Activated CD4-positive, alpha-beta T cell treated with anti-CD3 and anti-CD28 coated beads, Interleukin-2, amount 50 U/mL, for 16 hours (primary cell): Measurements from ENCODE around the gene SCARF2.
"Not testable (repeated sequence)": the region's sequence is repeated elsewhere in the genome, so short reads cannot be mapped to it uniquely, and the experiment has no call there.

Experiments
- DNase-seq: peaks from one replicate; pipeline ENCODE4 v3.0.0-alpha.2; 2020

The SCARF2 gene

DNA sequence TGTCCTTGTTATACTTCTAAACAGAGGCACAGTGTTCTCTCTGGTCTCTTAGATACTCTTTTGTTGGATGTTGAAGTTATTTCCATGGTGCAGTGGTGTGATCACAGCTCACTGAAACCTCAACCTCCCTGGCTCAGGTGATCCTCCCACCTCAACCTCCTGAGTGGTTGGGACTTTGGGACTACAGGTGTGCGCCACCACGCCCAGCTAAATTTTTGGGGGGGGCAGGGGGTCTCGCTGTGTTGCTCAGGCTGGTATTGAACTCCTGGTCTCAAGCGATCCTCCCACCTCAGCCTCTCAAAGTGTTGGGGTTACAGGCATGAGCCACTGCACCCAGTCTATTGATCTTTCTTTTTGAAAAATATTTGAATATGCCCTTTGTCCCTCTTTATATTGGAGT is 28.7 kb downstream of the SCARF2 start:
- DNase-seq: no peak

DNA sequence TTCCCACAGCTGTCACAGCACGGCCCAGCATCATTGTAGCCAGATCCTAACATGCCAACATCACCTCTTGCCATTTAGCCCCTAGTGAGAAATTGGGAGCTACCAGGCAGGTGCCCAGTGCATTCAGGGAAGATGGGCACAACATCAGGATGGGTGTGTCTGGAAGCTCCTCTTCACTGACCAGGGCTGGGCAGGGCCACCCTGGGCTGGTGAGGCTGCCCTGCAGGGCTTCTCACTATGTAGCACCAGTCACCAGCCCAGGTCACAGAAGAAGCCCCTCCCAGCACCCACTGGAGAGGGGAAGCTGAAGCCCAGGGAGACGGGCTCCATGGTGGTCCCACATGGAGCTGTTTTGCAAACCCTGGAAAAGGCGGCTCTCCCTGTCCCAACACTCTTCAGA is 29.8 kb downstream of the SCARF2 start:
- DNase-seq: no peak

DNA sequence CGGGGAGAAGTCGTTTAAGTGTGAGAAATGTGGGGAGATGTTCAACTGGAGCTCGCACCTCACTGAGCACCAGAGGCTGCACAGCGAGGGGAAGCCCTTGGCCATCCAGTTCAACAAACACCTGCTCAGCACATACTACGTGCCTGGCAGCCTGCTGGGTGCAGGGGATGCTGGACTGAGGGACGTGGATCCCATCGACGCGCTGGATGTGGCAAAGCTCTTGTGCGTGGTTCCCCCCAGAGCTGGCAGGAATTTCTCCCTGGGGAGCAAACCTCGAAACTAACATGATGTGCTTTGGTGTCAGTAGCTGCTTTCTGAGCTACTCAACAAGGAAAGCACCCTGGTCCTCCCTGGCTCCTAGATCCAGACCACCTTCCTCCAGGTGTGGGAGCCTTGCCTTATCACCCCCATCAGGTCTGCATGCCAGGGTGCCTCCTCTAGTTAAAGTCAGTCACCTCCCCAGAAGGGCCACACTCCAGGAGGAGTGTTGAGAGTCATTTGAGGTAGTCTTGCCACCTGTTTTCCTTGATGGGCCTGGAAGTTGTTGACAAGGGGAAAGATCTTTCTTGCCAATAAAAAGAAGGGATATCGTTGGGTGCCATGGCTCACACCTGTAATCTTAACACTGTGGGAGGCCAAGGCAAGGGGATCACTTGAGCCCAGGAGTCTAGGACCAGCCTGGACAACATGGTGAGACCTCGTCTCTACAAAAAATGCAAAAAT is 30.8 kb downstream of the SCARF2 start:
- DNase-seq: no peak

DNA sequence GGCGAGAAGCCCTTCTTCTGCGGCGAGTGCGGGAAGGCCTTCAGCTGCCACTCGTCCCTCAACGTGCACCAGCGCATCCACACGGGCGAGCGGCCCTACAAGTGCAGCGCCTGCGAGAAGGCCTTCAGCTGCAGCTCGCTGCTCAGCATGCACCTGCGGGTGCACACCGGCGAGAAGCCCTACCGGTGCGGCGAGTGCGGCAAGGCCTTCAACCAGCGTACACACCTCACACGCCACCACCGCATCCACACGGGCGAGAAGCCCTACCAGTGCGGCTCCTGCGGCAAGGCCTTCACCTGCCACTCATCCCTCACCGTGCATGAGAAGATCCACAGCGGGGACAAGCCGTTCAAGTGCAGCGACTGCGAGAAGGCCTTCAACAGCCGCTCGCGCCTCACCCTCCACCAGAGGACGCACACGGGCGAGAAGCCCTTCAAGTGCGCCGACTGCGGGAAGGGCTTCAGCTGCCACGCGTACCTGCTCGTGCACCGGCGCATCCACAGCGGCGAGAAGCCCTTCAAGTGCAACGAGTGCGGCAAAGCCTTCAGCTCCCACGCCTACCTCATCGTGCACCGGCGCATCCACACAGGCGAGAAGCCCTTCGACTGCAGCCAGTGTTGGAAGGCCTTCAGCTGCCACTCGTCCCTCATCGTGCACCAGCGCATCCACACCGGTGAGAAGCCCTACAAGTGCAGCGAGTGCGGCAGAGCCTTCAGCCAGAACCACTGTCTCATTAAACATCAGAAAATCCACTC is 31.5 kb downstream of the SCARF2 start:
- DNase-seq: no peak

DNA sequence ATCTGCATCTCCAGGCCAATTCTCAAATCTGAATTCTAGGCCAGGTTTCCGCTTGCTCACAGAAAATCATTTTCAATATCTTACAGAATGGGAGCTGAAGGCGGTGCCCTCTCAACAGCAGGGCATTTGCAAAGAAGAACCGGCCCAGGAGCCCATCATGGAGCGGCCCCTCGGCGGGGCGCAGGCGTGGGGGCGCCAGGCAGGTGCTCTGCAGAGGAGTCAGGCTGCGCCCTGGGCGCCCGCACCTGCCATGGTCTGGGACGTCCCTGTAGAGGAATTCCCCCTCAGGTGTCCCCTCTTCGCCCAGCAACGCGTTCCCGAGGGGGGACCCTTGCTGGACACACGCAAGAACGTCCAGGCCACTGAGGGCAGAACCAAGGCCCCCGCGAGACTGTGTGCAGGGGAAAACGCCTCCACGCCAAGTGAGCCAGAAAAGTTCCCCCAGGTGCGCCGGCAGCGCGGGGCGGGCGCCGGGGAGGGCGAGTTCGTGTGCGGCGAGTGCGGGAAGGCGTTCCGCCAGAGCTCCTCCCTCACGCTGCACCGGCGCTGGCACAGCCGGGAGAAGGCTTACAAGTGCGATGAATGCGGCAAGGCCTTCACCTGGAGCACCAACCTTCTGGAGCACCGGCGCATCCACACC is 32.2 kb downstream of the SCARF2 start:
- no peak for DNase-seq

DNA sequence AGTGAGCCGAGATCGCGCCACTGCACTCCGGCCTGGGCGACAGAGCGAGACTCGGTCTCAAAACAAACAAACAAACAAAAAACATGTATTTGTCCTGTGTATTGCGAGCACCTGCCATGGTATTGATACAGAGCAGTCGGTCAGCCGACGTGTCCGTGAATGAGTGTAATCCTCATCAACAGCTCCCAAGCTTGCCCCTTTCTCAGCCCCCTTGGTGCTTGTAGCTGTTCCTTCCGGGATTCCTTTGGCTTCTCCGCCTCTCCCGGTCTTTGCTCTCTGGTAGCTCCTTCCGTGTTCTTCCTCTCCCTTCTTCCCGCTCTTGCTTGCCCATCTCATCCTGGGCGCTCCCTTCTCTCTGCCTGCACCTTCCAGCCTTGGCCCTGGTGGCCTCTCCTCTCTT is 32.7 kb downstream of the SCARF2 start:
- DNase-seq: no peak

DNA sequence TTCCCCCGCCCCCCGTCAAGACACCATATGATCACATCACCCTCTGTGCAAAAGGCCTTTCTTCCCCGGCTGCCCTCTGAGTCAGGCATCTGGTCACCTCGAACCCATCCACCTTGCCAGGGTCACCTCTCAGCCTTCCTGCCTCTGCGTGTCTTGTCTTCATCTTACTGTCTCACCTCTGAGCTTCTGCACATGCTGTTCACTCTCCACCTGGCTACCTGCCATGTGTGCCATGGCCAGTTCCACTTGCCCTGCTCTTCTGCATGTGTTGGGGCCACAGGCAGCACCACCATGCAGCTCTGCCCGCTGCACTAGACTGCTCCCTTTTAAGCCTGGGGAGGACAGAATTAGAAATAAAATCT is 33.9 kb downstream of the SCARF2 start:
- DNase-seq: no peak

DNA sequence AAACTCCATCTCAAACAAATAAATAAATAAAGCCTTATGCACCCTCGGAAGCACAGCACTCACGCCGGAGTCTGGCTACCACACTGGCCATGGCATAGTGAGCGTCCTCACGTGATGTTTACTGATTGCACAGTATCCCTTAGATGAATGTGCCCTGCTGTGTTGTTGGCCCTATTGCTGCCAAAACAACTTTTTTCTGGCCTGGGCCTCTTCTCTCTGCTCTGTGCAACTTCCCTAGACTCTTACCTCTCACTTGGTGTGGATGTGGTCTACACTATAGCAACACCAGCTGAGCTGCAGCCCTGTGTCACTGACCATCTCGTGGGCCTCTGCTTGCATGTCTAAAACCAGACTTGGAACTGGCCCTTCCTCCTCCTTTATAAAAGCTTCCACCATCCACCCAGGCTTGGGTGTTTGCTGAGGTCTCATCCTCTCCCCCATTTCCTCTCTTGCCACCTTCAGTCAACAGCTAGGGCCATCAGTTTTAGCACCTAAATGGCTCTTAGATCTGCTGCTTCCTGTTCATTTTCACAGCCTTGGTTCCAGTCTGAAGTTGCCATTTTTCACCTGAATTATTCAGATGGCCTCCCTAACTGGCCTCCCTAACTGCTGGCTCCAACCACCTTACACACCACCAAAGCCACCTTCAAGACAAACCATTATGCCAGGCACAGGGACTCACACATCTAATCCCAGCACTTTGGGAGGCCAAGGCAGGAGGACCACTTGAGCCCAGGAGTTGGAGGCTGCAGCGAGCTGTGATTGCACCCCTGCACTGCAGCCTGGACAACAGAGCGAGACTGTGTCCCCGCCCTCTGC is 34.5 kb downstream of the SCARF2 start:
- DNase-seq: no peak

DNA sequence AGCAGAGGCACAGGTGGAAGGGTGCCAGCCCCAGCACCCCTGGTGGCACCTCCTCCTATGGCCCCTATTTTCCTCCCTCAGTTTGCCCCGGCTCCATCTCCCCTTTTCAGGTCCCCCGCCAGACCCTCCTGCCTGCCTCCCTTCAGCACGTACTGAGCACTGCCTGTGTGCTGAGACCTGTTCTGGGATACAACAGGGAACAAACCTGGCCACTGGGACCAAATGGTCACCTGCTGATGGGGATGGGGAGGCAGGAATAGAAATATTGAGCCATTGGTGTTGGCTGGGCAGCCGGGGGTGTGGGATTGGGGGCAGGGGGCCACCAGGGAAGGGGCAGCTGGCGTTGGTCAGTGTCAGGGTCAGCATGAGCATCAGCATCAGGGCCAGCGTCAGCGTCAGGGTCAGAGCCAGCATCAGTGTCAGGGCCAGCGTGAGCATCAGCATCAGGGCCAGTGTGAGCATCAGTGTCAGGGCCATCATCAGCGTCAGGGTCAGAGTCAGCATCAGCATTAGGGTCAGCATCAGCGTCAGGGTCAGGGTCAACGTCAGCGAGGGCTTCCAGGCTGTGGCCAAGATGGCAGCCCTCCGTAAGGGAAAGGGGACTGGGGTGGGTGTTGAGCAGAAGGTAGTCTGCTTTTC is 36.1 kb downstream of the SCARF2 start:
- no peak for DNase-seq

DNA sequence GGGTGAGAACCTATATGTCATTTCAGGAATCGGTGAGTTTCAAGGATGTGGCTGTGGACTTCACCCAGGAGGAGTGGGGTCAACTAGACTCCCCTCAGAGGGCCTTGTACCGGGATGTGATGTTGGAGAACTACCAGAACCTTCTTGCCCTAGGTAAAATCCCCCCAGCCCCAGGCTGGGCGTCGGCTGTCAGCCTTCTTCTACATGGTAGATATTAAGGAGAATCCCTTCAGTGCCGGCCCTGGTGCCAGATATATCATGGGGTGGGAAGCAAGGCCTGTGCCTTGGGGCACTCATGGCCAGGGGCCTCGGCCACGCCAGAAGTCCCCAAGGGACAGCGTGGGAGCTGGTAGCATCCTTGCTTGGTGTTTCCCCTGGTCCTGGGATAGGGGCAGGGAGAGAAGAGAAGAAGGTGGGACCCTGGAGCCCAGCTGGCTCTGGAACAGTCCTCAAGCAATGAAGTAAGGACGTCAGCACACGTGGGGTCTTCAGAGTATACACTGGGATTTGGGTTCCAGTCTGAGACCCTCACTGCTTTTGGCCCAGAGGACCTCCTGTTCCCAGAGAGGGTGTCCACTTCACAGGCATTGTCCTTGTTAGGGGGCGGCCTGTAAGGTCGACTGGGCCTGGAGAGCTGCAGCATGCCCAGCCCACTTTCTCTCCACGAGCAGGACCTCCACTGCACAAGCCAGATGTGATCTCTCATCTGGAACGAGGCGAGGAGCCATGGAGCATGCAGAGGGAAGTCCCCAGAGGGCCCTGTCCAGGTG is 36.8 kb downstream of the SCARF2 start:
- no peak for DNase-seq

DNA sequence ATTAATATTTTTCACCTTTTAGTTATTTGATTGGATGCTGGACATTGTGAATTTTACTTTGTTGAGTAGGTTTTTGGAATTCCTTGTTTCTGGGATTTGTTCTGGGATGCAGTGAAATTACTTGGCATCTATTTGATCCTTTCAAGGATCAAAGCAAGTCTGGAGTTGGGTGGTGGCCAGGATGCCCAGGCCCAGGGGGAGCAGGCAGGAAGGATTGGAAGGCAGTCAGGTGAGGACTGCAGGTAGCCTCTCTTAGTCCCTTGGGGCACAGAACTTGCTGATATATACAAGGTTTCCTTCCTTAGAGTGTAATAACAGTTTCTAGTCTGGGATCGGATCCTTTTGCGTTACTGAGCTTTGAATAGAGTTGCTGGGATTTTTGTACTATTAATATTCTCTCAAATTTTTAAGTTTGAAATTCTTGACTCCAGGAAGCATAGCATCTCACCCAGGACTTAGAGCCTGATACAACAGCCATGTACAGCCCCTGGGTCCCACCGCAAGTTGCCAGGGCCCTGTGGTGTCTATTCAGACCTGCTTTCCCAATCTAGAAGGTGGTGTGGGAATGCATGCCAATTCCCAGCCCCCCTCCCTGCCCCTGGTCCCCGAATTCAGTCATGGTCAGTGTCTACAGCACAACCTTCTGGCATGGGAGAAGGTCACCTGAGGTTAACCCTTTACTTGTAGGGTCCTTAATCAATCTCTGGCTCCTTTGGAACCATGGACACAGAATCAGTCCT is 37.6 kb downstream of the SCARF2 start:
- no peak for DNase-seq

DNA sequence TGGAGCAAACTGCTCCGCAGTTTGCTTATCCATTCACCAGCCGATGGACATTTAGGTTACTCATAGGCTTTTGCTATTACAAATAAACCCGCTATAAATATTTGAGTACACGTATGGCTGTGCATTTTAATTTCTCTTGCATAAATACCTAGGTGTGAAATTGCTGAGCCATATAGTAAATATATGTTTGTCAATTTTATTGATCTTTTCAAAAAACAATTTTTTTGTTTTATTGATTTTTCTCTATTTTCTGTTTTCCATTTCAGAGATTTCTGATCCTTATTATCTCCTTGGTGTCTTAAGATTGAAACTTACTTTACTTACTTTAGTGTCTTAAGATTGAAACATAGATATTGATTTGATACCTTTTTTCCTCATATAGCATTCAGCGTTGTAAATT is 39.2 kb downstream of the SCARF2 start:
- DNase-seq: no peak

DNA sequence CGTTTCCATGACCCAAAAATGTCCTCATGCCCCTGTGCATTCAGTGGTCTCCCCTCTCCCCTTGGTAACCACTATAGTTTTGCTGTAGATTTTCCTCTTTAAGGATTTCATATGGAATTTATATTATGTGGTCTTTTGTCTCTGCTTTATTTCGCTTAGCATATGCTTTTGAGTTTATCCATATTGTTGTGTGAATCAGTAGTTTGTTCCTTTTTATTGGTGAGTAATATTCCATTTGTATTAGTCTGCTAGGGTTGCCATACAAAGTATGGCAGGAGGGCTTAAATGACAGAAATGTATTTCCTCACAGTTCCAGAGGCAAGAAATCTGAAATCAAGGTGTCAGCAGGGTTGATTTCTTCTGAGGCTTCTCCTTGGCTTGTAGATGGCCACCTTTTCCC is 40.1 kb downstream of the SCARF2 start:
- no peak for DNase-seq

DNA sequence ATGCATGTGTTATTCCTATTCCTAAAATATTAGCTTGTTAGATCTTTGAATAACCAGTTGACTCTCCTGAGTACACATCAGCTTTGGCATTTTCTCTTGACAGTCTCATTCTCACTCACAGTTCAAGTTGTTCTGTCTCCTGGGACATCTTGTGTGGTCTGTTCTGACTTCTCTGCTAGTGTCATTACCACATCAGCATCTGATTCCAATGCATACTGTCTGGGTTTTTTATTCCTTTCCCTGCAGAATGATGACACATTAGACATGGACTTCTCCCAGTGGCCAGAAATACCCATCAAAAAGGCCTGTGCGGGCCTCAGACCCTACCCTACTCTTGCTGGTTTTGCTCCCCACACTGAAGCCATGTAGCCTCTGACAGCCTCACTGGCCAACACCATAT is 41.0 kb downstream of the SCARF2 start:
- DNase-seq: no peak

DNA sequence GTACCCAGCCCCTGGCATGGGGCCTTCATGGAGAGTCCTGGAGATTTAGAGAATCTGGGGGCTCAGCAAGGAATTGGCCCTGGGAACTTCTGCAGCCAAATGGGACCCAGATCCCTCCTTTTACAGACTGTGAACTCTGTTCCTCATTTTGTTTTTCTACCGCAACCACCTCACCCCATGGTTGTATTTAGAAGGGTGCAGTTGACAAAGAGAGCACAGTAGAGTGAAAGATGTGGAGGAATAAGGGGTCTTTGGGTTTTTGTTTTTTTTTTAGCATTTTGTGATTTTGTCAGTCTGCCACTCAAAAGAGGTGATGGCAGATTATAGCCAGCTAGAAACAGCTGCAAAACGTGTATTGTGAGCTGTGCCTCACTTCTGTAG is 41.7 kb downstream of the SCARF2 start:
- DNase-seq: no peak

DNA sequence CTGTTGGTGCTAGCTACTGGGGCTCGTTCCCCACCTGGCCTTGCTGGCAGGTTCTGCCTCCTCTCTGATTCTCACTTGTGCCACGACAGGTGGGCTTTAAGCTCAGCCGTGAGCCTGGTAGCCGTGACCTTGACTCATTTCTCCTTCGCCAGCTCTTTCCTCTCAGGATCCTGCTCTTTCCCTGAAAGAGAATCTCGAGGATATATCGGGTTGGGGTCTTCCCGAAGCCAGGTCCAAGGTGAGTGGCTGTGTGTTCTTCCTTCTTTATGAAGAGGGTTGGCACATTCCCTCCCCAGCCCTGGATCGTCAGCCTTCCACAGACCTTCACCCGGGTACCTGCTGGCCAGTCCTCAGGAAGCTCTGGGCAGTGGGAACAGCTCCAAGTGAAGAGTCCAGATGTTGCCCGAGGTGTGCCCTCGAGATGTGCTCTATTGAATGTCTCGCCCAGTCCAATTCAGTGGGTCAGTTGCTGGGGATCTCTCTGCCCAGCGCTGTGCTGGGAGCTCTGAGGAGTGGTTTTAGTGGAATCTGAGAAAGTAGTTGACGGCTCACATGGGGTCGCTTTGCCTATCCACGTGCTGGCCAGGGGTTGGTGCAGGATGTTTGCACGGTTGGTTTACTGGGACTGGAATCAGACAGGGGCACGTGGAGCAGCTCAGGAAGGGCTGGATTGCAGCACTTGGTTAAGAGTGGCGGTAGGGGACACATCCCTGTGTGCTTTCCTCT is 42.3 kb downstream of the SCARF2 start:
- no peak for DNase-seq

DNA sequence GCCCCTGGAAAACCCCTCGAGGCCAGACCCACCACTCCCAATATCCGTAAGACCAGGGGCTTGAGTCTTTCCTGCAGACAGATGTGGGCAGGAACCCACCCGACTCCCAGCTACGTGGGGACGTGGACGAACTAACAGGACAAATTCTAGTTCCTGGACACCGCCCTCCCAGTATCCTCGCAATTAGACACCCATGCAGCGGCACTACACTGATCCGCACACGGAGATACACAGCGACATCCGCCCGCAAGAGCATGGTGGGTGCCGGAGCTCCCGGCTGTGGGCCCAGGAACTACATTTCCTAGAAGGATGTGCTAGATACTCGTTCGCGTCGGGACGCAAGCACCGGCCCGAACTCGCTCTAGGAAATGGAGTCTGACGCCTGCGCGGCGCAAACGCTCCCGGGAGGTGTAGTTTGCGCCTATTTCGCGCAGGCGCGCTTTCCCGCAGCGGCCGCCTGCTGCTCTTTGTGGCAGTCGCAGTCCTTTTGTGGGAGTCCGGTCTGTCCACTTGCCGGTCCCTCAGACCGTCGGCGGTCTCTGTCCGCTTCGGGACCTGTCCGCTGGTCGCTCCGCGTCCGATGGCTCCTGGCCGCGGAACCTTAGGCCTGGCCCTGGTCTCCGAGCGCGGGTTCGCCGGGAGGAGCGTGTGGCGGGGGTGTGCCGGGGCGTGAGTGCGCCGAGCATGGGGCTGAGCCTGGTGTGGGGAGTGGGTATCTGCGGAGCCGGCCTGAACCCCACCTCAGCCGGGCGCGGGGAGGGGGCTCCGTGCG is 43.7 kb downstream of the SCARF2 start, which contains the start of gene ZNF74:
TSS of gene ZNF74 (plus strand) at position 447 of the 772 bp plus-strand sequence. CDS start 478 bp downstream, outside the sequence.
- DNase-seq: peak; percentile 92

DNA sequence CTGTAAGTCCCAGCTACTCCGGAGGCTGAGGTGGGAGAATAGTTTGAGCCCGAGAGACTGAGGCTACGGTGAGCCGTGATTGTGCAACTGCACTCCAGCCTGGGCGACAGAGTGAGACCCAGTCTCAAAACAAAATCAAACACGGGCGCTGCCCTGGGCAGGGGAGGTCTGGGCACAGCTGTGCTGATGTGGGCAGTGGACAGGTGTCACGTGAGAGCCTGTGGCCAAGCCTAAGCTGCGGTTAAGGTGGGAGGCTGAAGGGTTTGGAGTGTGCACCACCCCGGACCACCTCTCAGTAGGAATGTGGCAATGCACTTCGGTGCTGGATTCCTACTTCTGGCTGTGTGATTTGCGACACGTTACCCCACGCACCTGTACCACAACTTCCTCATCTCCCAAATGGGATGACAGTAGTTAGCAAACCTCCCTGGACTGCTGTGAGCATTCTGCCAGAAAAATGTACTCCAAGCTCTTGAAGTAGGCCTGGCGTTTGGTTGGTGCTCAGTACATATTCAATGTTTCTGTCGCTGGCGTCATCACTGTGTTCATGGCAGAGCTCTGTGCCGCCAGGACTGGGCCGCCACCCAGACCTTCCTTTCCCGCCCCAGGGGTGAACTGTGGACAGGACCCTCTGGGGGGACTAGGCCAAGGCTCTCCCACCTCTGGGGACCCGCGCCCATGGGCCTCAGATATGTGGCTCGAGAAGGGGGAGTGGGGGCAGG is 44.5 kb downstream of the SCARF2 start:
- DNase-seq: no peak

DNA sequence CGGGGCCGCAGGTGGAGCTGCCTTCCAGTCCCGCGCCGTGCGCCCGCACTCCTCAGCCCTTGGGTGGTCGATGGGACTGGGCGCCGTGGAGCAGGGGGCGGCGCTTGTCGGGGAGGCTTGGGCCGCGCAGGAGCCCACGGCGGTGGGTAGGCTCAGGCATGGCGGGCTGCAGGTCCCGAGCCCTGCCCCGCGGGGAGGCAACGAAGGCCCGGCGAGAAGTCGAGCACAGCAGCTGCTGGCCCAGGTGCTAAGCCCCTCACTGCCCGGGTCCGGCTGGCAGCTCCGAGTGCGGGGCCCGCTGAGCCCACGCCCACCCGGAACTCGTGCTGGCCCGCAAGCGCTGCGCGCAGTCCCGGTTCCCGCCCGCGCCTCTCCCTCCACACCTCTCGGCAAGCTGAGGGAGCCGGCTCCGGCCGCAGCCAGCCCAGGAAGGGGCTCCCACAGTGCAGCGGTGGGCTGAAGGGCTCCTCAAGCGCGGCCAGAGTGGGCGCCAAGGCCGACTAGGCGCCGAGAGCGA is 45.2 kb downstream of the SCARF2 start:
- not testable (repeated sequence) for DNase-seq
